Frontal cortex (tissue), 4 donors: ENCODE data around the gene SARDH. TPM values are rescaled to one million over a fixed set of nuclear protein-coding genes. Genes with fewer than 3 reads are reported as not detected.

Experiments
- DNase-seq, 2 donors: peaks; one replicate each; pipeline ENCODE4 v3.0.0; 2012; ENCODE audit warnings: low spot score in 2 of 2
- FAIRE-seq: peaks from 2 replicates; lab custom pipeline; 2012; peaks lifted over from hg19 to GRCh38; lab: Jason Lieb, UNC
- total RNA-seq: library from RNA; depleted of rRNA; stranded (reverse); fragments of >200 nt; gene quantifications from one replicate; pipeline ENCODE4 v1.2.3, GENCODE V29; 2014
- donor health status: control.
- donor health status: control.
- donor health status: control.

SARDH gene
- total RNA-seq, 1 donor from 2014 or later = 1.6 TPM

DNA sequence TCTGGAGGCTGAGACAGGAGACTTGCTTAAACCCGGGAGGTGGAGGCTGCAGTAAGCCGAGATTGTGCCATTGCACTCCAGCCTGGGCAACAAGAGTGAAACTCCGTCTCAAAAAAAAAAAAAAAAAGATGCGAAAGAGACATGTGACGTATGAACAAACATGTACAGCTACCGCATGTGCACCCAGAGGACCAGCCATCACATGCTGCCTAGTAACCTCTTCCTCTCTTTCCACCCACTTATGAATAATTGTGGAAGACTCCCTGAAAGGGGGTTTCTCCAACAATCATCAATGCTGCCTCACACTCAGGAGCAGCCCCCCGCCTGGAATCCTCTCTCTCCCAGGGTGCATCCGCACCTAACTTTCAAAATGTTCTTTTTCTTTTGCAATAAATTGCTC is 2.2 kb downstream of the SARDH start:
- DNase-seq = no peak

DNA sequence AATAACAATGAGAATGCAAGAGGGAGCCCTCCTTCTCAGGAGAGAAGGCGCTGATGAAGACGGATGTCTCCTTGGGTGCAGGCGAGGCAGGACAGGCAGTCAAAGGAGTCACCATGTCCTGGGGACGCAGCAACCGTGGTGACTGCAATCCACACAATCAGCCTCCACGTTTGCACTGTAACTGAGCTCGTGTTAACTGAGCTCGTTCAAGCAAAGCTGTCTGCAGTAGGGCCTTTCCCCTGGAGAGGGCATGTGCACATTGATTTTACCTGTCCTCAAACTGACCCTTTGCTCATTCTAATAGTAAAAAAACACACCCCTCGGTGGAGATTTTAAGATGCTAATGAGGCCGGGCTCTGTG is 2.8 kb downstream of the SARDH start:
- DNase-seq = no peak

More for the DNA sequence above, 2.2 kb downstream of the SARDH start:
- no peak for FAIRE-seq

DNA sequence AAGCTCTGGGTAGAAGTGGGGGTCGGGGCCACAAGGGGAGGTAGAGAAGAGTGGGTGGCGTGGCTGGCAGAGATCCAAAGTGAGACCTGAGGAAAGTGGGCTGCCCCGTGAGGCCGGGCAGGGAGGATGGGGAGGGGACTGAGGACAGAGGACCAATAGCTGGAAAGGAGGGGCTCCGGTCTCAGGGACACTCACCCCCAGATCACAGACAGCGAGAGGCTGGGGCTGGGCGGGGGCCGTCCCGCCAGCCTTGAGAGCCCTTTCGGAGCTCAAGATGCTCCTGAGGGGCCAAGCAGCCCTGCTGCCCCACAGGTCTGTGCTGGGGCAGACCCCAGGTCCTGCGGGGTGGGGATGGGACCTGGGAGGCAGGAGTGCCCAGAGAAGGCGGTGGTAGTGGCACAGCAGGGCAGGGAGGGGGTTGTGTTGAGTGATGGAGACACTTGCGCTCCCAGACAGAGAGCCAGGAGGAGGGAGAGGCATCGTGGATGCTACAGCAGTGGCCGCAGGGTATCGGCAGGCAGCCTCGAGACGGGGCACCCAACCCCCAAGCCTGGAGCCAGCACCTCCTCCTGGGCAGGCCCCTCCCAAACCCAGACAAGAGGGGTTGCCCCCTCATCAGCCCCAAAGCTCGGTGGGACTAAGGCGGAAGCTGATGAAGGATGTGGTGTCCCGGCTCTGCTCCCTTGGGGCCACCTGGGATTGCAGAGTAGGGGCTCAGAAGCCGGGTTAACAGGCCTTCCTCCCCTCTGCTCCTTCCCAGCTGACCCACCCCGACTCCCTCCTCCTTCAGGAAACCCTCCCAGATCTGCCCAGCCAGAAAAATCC is 3.4 kb downstream of the SARDH start:
- FAIRE-seq (no peak), DNase-seq (no peak)

More for the DNA sequence above, 2.8 kb downstream of the SARDH start:
- no peak for FAIRE-seq

DNA sequence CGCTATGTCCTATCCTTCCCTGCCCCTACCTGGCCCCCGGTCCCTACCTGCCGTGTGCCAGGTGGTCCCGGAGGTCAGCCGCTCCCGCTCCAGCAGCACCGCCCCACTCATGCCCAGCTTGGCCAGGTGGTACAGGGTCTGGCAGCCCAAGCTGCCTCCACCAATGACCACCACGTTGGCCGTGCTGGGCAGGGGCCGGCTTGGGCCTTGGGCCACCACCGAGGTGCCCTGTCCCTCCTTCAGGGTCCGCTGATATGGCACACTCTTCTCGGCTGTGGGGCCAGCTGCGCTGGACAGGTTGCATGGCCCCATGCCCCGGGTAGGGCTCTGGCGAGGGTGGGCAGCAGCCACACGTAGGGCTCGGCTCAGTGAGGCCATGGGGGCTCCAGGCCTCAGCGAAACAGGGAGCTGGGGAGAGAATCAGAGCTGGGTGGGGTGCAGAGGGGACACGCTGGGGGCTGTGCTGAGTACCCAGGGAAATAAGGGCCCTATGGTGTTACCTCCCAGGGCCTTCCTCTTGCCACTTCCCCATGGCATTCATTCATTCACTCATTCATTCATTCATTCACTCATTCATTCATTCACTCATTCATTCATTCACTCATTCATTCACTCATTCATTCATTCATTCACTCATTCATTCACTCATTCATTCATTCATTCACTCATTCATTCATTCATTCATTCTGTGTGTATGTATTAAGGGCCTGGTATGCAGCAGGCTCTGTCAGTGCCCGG is 4.2 kb downstream of the SARDH start:
- FAIRE-seq (no peak), DNase-seq (no peak)

DNA sequence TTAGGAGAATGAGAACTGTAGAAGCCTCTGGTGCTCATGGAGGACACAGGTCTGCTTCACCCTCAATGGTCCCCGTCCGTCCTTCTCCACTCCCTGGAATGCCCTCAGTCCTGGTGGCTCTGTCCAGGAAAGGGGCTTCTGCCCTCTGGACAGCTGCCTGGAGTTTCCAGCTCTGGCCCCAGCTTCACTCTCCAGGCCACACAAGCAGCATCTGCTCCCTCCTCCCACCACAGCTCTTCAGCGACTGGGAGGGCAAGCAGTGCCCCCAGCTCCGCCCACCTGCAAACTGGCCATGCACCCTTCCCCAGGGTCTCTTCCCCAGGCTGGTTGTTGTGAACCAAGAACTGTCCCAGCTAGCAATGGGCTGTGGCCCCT is 4.7 kb downstream of the SARDH start:
- no peak for FAIRE-seq
- no peak for DNase-seq

DNA sequence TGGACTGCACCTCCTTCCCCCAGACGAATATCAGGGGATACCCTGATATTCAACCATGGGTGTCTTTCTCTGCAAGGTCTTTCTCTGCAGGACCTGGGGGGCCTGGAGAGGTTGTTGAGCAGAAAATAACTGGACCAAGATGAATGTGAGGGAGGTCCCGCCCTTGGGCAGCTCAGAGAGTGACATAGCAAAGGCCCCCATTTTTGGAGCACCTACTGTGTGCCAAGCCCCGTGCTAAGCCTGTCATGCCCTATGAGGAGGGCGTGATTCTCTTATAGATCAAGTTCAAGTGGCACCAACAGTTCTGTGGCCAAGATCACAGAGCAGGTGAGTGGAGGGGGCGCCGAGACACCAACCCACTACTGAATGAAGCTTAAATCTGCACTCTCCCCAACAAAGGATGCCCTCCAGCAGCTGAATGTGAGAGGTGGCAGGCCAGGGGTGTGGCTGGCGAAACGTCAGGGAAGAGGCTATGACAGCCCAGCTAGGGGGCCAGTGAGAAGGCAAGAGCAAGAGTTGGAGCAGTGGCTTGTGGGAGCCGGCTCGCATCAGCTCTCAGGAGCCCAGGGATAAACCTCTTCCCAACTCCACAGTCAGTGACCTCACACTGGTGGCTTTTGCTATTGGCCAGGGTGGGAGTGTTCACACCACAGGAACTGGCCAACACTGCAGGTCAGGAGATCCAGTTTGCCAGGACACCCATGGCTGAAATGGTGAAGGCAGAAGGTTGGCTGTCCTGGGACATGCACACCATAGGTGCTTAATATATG is 5.3 kb downstream of the SARDH start:
- DNase-seq = no peak

DNA sequence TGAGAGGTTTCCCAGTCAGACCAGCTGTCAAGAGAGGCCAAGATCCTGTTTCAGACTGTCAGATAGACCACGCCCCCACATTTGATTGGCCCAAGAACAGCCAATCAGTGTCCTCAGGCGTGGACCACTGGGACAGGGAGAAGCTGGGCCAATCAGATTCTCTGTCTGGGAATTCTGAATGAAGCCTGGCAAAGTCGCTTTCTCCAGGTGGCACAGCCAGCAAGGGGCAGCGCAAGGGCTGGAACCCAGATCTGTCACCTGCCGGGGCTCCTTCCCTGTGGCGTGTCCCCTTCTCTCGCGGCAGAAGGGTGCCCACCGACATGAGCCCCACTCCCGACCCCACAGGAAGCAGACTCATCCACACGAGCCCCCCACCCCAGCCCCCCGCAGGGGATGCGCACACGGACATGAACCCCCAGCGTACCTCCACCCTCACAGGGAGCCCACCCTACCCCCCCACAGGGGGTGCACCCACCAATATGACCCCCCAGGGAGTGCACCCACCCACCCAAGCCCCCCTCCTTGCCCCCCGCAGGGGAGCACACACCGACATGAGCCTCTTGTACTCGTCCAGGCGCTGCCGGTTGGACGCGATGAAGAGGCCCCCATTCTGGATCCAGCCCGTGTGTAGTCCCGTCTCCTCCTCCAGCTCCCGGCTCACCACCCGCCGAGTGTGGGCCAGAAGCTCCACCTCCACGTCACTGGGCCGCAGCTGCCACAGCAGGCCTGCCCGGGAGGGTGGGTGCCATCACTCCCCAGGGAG is 6.1 kb downstream of the SARDH start:
- FAIRE-seq = no peak

More for the DNA sequence above, 5.3 kb downstream of the SARDH start:
- no peak for FAIRE-seq

DNA sequence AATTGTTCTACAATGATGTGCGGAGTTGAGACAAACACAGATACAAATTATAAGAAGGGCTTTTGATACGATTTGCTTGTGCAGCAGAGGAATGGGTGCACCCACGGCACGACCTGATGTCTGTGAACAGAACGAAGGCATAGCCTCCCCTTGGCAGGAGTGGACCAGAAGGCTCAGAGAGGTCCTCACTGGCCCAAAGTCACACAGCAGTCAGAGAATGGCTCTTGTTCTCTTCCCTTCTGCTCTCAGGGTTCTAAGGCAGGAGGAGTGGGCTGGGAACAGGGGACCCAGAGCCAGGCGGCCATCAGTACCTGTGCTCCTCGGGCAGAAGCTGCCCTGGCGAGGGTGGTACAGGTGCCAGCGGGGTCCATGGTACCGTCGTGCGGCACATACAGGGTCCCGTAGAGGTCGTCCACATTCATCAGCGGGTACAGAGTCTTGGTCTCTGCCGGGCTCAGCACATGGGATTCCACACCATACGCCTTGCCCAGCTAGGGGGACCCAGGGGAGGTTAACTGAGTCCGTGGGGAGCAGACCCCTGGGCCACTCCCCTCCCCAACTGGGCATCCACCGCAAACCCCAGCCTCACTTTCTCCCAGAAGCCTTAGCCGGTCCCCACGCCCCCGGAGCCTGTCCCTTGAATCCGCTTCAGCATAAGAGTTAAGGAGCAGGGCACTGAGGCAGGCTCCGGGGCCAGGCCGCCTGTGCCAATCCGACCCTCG is 7.0 kb downstream of the SARDH start:
- FAIRE-seq = no peak
- no peak for DNase-seq

More for the DNA sequence above, 6.1 kb downstream of the SARDH start:
- peak; percentile 49 to 71 for DNase-seq

DNA sequence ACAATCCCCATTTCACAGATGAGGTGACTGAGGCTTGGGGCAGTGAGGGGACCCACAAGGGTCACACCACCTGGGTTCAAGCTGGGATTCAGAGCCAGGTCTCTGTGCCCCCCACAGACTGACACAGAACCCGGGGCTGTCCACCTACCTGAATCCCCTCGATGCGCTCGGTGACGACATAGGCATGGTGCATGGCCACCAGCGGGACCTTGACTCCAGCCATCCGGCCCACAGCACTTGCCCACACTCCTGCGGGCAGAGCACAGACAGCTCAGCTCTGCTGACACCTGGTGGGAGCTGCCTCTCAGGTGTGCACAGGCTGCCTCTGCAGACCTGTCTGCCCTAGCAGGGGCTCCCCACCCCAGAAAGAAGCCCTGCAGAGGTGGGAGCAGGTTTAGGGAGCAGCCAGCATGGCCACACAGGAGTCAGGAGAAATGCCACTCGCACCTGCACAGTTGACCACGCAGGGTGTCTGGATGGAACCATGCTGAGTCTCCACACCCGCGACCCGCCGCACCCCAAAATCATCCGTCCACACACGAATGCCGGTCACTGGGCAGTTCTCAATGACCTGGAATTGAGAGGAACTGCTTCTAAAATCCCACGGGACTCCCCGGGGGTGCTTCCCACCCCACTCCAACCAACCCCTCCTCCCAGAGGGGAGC is 8.4 kb downstream of the SARDH start:
- DNase-seq = no peak
- no peak for FAIRE-seq

DNA sequence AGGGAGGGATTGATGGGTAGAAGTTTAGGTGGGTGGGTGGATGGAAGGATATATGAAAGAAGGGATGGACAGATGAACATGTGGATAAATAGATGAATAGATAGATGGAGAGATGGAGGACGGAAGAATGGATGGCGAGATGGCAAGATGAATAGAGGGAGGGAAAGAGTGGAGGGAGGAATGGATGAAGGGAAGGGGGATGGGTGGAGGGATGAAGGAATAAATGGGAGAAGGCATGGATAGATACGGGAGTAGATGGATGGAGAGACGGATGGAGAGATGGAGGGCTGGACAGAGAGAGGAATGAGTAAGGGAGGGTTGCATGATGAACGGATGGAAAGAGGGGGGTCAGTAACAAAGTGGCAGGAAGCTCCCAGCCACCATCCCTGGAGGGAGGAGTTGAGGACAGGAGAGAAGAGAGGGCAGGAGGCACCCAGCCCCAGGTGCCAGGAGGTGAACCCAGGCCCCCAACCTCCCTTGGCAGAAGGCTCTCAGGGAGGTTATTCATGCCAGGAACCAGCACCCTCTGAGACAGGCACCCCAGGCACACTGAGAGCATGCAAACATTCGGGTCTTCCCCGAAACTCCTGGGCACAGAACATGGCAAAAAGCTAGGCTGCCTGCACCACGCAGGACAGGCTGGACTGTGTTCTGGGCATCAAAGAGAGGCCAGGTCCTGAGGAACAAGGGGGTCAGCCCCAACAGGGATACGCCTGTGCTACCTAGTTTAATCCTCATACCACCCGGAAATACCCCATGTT is 9.1 kb downstream of the SARDH start:
- DNase-seq = no peak
- FAIRE-seq = no peak

DNA sequence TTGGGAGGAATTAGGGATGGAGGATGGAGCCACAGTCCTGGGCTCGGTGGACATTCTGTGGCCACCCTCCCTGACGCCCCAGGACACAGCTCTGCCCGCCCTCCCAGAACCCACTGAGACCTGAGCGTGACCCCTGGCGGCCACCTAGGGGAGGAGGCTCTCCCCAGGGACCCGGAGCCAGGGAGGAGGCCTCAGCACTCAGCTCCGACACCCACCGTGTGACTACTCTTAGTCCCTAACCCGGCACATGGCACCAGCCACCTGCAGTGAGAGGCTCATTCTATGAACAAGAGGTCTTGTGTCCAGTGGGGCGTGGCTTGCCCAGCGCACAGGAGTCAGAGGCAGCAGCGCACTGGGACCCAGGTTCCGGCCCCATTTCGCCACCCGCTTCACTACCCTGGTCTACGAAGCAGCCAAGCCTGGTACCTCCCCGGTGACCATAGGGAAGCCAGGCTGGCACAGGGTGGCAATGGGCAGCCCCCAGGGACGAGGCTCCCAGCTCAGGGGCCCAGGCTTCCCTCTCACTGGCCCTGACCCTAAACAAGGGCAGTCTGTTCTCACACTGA is 10.2 kb downstream of the SARDH start:
- DNase-seq = no peak
- no peak for FAIRE-seq

DNA sequence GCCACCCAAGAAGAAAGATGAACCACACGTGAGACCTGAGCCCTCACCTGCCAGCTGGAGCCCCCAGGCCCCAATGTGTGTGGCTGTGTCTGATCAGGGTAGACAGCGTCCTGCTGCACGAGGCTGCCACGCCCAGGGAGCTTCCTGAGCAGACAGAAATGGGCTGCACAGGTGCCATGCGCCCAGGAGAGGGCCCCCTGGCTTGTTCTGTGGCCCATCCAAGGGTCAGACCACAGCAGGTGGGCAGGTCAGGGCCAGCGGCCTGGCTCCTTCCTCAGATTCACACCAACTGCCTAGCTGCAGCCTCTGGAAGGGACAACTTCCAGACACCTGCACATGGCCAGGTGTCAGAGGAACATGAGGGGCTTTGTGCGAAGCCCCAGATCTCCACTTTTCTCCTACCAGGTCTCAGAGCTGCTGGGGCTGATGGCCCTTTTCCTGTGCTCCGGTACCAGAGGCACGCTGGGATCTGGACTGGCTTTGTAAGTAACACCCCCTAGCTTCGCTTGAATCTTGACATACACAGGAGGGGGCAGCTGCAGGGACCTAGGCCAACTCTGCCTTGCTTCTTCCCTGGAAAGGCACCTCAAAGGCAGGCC is 10.8 kb downstream of the SARDH start:
- FAIRE-seq (no peak), DNase-seq (no peak)

DNA sequence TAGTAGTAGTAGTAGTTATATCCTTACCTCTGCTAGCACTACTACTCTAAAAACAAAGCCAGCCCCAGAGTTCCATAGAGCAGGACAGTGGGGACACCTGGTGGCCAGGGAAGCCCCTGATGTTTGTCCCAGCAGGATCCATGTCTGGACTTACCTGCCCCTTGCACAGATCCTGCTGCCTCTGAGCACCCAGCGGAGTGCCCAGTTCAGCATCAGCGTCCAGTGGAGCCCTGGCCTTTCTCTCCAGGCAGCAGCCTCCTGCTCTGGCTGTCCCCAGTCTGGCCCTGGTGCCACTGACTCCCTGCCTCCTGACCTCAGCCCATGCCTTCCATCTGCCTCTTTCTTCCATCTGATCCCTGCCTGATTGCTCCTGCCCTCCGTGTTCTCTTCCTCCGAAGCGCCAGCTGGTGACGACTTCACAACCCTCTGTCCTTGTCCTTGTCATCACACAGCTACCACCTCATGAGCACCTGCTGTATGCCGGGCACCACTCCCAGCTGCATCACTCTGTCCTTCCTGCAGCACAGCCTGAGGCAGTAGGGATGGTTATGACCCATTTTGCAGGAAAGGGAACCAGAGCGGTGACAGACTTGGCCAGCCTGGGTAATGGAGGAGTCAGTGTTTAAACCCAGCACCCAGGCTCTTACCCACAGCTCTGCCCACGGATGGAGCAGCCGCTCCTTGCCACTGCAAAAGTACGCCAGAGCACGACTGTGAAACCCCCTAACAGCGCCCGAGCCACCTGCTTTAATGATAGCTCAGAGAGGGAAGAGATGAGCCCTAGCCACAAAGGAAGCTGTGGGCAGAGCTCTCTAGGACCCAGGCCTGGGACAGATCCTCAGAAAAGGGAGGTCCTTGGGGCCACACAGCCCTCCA is 11.5 kb downstream of the SARDH start:
- FAIRE-seq = no peak

DNA sequence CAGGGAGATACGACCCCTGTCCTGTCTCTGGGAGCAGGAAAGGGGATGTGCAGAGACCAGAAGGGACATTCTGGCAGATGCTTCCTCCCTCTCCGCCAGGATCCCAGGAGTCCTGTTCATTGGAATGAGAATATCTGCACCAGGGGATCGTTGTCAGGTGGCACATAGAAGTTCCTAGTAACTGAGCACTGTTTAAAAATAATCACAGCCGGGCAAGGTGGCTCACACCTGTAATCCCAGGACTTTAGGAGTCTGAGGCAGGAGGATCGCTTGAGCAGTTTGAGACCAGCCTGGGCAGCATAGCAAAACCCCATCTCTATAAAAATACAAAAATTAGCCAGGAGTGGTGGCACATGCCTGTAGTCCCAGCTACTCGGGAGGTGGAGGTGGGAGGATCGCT is 12.3 kb downstream of the SARDH start:
- no peak for DNase-seq
- FAIRE-seq = no peak

More for the DNA sequence above, 11.5 kb downstream of the SARDH start:
- DNase-seq = peak; percentile 46 to 74

DNA sequence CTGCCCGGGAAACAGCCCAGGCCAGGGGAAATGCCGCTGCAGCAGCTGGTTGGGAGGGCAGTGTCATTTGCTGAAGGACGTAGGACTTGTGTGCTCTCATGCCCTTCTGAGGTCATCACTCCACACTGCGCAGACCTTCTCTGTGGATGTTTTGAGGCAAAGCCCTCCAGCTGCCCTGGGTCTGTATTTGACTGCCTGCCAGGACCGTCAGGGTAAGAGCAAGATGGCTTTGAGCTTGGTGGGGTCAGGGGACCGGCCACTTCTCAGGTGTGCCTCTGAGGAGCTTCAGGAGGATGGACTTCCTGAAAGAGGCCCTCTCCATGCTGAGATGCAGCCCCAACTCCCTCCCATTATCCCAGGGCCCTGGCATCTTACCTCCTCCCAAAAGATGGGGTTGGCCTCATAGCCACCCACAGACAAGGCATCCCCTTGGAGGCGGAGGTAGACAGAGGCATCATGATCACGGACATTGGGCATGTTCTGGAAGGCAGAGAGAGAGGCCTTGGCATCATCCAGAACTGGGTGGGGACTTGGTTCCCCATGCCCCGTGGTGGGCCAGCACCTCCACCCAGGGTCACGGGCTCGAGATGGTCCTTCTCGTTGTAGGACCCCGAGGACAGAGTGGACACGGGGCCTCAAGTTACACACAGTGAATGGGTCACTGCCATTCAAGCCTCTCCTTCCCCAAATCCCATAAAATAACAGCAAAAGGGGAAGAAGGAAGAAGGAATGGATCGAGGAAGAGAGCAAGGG is 19.4 kb downstream of the SARDH start:
- DNase-seq (no peak), FAIRE-seq (no peak)
